RWPE2 (cell line): ENCODE measurements around the gene TXLNG.

ENCODE experiments used
- ATAC-seq: fragments of 200-7000 bp; cut with Tn5 transposase; 3 replicates; pipeline ENCODE4 v1.9.1; 2021; ENCODE audit warnings: low read depth
- DNase-seq: peaks from one replicate; pipeline ENCODE4 v3.0.0-alpha.2; 2020; ENCODE audit warnings: low spot score
- H3K27ac ChIP-seq: fragments of 450-650 bp; 2 replicates; pipeline ENCODE4 v1.5.1; 2017; ENCODE audit warnings: mild to moderate bottlenecking; ENCODE audit not compliant: poor library complexity, severe bottlenecking
- H3K27me3 ChIP-seq: fragments of 250-450 bp; sonication (Bioruptor Pico); 2 replicates; pipeline ENCODE4 v1.5.1; 2021; ENCODE audit warnings: mild to moderate bottlenecking, moderate library complexity; ENCODE audit not compliant: insufficient read depth, poor library complexity, severe bottlenecking
- H3K36me3 ChIP-seq: fragments of 250-450 bp; sonication (Bioruptor Pico); 2 replicates; pipeline ENCODE4 v1.5.1; 2020; ENCODE audit warnings: low read depth, mild to moderate bottlenecking, moderate library complexity
- H3K4me1 ChIP-seq: fragments of 250-450 bp; sonication (Bioruptor Pico); 2 replicates; pipeline ENCODE4 v1.5.1; 2021; ENCODE audit warnings: mild to moderate bottlenecking, moderate library complexity; ENCODE audit not compliant: insufficient read depth, poor library complexity, severe bottlenecking
- H3K4me3 ChIP-seq: fragments of 250-450 bp; sonication (Bioruptor Pico); 2 replicates; pipeline ENCODE4 v1.5.1; 2021; ENCODE audit warnings: mild to moderate bottlenecking, moderate library complexity; ENCODE audit not compliant: severe bottlenecking
- H3K9me3 ChIP-seq: fragments of 250-450 bp; sonication (Bioruptor Pico); 2 replicates; pipeline ENCODE4 v1.5.1; 2021; ENCODE audit warnings: mild to moderate bottlenecking, moderate library complexity; ENCODE audit not compliant: severe bottlenecking
- TF ChIP-seq, protein P1 (sequence below): fragments of 450-650 bp; IDR thresholded peaks from one replicate; pipeline ENCODE4 v1.5.1; 2017; ENCODE audit warnings: mild to moderate bottlenecking, moderate library complexity; ENCODE audit not compliant: poor library complexity, severe bottlenecking

The TXLNG gene

GRCh38 chrX:16786139-16786790 is at the start of gene TXLNG:
Gene TXLNG, plus strand, starts transcription at chrX:16786466. Its CDS starts 22 bp downstream, at chrX:16786488.
- Histone ChIP-seq H3K36me3 (peaks cover 27% of the 10 kb centered on the region), H3K4me3 (peak within 1 kb of the TSS; percentile 55), H3K9me3 (no peaks in the 10 kb centered on the region), H3K4me1 (no peaks in the 10 kb centered on the region), H3K27ac (peak within 1 kb of the TSS; percentile 41), H3K27me3 (no peaks in the 10 kb centered on the region)
- TF ChIP-seq, protein P1, sequence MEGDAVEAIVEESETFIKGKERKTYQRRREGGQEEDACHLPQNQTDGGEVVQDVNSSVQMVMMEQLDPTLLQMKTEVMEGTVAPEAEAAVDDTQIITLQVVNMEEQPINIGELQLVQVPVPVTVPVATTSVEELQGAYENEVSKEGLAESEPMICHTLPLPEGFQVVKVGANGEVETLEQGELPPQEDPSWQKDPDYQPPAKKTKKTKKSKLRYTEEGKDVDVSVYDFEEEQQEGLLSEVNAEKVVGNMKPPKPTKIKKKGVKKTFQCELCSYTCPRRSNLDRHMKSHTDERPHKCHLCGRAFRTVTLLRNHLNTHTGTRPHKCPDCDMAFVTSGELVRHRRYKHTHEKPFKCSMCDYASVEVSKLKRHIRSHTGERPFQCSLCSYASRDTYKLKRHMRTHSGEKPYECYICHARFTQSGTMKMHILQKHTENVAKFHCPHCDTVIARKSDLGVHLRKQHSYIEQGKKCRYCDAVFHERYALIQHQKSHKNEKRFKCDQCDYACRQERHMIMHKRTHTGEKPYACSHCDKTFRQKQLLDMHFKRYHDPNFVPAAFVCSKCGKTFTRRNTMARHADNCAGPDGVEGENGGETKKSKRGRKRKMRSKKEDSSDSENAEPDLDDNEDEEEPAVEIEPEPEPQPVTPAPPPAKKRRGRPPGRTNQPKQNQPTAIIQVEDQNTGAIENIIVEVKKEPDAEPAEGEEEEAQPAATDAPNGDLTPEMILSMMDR, result no peak
- DNase-seq (peak; percentile 97), ATAC-seq (peak; percentile 98)

DNA sequence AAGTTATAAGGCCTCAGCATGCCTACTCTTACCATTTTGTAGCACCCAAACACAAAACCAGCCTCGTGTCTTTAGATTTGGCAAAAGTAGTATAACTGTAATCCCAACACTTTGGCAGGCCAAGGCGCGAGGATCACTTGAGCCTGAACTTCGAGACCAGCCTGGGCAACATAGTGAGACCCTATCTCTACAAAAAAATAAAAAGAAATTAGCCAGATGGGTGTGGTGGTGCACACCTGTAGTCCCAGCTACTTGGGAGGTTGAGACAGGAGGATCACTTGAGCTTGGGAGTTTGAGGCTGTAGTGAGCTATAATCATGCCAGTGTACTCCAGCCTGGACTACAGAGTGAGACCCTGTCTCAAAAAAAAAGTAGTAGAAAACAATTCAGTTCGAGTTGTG is 49.2 kb upstream of the TXLNG start:
- Histone ChIP-seq H3K9me3 (no peaks in the 10 kb centered on the region), H3K27ac (no peak overlapping the region), H3K36me3 (peaks cover 4% of the 10 kb centered on the region; the same call in 1 of the 2 replicates), H3K4me1 (no peaks in the 10 kb centered on the region), H3K27me3 (no peaks in the 10 kb centered on the region), H3K4me3 (no peak overlapping the region)
- DNase-seq (no peak), ATAC-seq (no peak)
- TF ChIP-seq, protein P1, result no peak

DNA sequence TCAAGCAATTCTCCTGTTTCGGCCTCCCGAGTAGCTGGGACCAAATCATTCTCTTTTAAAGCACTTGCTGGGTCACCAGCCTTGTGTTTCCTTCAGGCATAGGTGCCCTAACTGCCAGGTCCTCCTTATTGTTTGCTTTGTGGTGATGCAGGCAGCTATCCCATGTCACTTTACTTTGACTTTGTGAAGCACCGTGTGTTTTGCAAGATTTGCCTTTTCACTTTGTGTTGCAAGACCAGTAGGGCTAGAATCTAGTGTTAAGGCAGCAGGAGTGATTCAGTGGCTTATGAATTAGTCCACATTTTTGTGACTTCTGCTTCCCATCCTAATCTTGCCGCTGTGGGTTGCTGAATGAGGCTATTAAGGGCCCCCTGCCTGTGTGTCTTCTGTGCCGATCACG is 46.7 kb upstream of the TXLNG start:
- TF ChIP-seq, protein P1, result no peak
- Histone ChIP-seq H3K4me1 (no peaks in the 10 kb centered on the region), H3K9me3 (no peaks in the 10 kb centered on the region), H3K27ac (no peak overlapping the region), H3K36me3 (peaks cover 12% of the 10 kb centered on the region; the same call in 1 of the 2 replicates), H3K27me3 (no peaks in the 10 kb centered on the region), H3K4me3 (no peak overlapping the region)
- ATAC-seq (no peak), DNase-seq (no peak)

DNA sequence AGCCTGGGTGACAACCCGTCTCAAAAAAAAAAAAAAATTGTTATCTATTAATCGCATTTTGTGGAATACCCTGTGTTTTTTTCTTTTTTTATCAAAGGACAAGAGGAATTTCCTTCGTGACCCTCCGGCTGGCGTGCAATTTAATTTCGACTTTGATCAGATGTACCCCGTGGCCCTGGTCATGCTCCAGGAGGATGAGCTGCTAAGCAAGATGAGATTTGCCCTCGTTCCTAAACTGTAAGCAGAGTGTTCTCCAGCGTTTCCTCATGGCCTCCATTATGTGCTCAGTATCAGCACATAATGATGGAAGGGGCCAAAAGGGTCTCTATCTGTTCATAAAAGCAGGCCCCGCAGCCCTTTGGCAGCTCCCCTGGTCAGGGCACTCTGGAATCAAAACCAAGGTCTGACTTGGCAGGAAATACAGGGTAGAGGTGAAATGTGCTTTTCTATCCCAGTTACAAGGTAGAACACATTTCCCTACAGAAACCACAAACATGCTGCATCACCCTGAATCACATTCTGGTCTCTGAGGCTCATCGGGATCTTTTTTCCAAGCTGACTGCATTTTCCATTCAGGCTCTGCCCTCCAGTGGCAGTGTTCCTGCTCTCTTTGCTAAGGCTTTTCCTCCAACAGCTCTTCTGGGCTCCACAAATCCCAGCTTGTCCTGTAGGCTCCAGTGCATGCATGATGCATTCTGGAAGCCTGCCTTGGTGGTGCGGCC is 42.5 kb upstream of the TXLNG start:
- Histone ChIP-seq H3K9me3 (no peaks in the 10 kb centered on the region), H3K4me3 (no peak overlapping the region), H3K4me1 (no peaks in the 10 kb centered on the region), H3K27me3 (no peaks in the 10 kb centered on the region), H3K36me3 (peaks cover 8% of the 10 kb centered on the region; the same call in 1 of the 2 replicates), H3K27ac (no peak overlapping the region)
- ATAC-seq, result peak; percentile 40; the same call in 1 of the 3 replicates
- TF ChIP-seq, protein P1, result no peak
- DNase-seq, result no peak
